ENCODE measurements around the gene ITFG1.
"Not testable (repeated sequence)": the region's sequence is repeated elsewhere in the genome, so short reads cannot be mapped to it uniquely, and the experiment has no call there.

The ITFG1 gene

DNA sequence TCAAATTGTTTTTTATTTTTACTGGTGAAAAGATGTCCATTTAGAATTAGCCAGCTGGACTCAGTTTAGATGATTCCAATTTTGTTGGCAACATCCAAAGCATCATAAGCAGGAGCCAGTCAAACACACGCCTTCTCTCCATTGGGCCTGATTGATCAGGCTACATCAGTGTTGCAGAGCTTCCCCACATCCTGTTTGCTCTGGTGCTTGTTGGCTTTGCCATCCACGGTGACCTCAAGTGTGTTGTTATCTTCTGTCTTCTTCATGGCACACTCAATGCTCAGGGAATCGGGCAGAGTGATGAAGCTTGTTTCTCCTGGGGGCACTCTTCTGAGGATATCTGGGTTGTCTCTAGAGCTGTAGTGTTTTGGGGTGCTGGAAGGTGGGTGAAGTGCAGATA lies 310.8 kb downstream of the ITFG1 start:
- DNase-seq (ENCODE audit: low spot score) = no peak

DNA sequence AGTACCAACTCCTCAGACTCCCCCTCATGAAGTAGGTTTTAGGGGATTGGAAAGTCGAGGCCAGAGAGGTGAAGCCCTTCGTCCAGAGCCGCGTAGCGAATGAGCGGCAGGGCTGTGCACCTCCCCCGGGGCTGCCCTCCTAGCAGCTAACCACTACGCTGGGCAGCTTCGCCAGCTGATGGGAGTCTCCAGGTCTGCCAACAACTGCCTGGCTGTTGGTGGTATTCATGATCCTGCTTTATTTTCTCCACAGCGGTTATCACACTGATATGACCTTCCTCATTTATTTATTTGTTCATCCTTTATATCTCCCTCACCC lies 316.3 kb downstream of the ITFG1 start:
- DNase-seq (ENCODE audit: low spot score) = no peak

DNA sequence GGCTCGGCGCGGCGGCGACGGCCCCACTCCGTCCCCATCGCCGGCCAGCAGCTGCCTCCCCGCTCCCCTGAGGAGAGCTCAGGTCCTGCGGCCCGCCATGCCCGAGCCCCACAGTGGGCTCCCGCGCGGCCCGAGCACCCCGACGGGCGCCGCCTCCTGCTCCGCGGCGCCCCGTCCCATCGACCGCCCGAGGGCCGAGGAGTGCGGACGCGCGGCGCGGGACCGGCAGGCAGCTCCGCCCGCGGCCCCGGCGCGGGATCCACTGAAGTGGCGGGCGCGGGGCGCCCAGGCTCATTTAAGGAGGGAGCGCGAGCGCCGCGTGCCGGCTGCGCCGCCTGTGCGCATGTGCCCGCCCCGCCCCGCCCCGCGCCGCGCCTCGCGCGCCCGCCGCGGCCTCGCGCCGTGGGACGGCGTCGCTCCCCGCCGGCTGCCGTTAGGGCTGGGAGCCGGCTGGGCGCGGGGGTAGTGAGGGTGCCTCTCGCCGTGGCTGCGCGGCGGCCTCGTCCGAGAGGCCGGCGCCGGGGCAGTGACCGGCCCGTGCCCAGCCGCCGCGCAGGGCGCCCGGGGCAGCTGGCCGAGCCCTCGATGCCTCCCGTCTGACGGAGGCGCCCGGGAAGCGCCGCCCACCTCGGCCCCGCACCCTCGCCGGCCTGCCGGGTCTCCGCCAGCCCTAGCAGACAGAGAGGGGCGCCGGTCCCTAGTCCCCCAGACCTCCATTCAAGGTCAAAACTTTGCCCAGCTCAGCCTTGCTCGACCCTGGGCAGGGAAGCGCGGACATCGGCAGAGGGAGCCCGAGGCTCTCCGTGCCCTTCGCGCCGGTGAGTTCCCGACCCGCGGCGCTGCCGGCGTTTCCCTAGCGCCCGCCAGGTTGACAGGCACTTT lies 316.9 kb downstream of the ITFG1 start, which contains the start of gene NETO2:
TSS of gene NETO2 (minus strand) at position 269 of the 882 bp plus-strand sequence. CDS start 333 bp downstream, outside the sequence.
- peak; percentile 51 for DNase-seq (ENCODE audit: low spot score)

DNA sequence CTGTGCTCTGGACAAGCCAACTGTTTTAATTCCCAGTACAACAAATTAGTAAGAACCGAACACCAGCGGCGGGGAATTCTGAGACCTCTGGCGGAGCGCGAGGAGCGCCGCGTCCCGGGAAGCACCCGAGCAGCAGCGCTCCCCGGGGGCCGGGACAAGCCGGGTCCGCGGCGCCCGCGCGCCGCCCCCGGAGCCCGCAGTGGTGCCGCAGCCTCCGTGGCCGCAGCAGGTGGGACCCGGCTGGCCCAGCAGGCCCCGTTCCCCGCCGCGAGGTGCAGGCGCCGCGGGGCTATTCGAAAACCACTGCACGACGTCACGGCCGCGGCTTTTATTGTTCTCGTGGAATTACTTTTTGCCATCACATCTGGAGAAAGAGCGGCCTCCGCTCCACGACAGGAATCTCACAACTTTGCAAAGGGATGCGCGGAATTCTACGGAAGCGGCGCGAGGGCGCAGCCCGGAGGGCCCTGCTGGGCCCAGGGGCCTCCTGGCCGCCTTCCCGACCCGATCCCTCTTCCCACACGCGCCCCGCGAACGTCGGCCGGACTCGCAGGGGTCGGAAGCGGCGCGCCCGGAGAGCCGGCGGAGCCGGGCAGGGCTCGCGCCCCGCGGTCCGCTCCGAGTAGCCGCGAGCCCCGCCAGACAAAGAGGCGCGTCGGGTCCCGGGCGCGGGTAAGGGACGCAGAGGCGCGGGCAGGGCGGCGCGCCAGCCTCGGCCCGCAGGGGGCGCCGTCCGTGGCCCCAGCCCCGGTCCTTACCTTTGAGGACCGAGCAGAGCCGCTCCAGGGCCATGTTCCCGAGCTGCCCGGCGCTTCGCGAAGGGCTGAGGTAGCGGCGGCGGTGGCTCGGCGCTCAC lies 317.8 kb downstream of the ITFG1 start:
- peak; percentile 45 for DNase-seq (ENCODE audit: low spot score)

DNA sequence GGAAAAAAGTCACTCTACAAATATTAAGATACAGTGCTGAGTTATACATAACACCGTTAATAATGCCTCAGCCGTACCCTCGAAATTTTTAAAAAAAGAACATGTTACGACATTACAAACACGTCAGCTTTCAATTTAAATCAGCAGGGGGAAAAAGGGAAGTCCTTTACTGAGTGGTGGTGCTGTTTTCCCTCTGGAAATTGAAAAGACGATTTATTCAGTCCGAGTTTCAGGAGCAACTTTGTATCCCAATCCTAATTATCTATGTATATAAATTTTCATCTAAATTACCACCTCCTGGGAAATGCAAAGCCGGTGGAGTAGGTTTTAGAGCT lies 318.4 kb downstream of the ITFG1 start:
- DNase-seq (ENCODE audit: low spot score) = no peak

DNA sequence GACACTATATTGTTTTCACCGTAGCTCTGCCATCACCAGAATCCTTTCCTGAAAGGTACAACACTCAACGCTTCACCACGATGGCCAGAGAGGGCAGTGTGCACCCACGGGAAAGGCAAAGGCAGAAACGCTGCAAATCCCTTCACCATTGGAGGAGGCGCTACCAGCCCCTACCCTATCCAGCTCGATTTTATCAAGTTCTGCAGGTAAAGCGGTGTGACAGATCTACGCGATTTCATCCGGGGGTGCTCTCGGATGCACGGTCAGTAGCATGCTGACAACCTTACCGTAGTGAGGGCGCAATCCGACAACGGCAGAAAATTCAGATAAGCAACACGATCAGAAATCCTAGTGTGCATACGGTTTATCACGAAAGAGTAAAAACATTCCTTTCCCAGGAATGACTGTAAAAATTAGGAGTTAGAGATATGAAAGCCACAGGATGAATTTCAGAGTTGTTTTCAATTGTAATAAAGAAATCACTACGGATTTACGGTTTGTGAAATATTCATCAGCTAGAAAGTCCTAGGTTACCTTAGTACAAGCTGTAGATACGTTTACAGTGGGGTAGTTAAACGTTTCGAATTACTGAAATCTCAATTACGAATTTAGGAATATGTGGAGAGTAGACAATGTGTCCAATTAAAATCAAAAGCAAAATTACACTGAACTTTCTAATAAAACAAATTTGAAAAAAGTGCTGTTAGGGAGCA lies 318.9 kb downstream of the ITFG1 start:
- peak; percentile 84 for DNase-seq (ENCODE audit: low spot score)

DNA sequence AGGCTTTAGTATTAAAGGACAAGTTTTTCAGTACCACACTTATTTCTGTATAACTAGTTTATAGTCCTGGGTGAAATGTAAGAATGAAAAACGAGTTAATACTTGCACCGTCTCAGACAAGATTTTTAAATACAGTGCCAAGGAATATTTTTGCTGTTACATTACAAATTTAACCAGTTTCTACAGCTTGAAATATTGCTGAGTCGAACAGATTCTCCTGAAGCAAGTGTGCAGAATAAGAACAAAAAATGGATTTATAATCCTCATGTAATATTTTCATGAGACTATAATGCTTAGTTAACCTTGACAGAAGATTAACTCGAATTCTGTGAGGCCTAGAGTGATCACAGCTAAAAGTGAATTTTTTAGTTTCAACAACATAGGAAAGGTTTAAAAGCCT lies 320.2 kb downstream of the ITFG1 start:
- no peak for DNase-seq (ENCODE audit: low spot score)

DNA sequence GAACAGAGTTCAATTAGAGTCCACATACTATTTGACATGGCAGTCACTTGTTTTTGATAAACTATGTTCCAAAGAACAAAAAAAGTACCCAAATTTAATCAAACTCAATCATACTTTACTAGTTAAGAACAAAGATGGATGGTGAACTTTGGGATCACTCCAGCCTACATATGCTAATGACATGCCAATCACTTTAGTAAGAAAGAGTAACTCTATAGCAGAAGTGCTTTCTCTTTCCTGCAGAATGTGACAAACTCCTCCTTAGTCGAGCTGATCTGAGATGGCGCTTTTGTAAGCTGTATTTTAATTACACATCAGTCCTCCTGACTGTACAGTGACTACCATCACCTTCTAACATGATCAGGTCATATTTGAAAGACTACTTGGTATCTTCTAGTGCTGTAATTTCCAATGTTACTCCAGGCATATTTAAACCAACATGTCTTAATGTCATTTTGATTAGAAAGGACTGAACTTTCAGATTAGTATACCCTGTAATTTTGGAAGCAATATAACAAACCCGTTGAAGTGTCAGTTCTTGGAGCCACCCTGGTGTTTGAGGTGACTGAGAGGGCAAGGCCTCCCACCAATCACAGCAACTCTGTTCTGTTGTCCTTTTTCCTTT lies 321.2 kb downstream of the ITFG1 start:
- no peak for DNase-seq (ENCODE audit: low spot score)

DNA sequence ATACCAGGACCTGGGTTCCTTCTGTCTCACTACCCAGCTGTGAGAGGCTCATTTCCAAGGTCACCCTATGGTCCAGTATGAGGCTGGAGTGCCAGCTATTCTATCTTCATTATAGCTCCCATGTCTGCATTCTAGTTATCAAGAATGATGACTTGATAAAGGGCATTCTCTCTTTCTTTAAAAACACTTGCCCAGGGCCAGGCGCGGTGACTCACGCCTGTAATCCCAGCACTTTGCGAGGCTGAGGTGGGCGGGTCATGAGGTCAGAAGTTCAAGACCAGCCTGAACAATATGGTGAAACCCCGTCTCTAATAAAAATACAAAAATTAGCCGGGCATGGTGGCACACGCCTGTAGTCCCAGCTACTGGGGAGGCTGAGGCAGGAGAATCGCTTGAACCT lies 322.9 kb downstream of the ITFG1 start:
- not testable (repeated sequence) for DNase-seq (ENCODE audit: low spot score)

DNA sequence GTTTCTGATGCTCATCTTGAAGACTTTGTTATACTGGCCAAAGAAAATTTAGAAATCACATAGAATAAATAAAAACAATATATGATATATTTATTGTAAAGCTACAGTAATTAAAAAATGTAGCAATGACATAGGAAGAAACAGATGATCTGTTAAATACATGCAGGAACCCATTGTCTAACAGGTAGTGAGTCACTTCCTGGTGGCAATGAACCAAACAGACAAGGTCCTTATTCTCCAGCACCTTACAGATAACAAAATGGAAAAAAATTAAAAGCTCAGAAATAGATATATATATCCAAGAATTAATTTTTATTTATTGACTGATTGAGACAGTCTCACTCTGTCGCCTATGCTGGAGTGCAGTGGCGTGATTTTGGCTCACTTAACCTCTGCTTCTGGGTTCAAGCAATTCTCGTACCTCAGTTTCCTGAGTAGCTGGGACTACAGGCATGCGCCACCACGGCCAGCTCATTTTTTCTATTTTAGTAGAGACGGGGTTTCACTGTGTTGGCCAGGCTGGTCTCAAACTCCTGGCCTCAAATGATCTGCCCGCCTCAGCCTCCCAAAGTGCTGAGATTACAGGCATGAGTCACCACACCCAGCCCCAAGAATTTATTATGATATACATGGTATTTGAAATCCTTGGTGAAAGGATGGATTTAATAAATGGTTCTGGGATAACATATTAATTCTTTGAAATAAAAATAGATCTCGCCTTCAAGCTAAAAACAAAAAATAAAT lies 324.6 kb downstream of the ITFG1 start:
- no peak for DNase-seq (ENCODE audit: low spot score)

DNA sequence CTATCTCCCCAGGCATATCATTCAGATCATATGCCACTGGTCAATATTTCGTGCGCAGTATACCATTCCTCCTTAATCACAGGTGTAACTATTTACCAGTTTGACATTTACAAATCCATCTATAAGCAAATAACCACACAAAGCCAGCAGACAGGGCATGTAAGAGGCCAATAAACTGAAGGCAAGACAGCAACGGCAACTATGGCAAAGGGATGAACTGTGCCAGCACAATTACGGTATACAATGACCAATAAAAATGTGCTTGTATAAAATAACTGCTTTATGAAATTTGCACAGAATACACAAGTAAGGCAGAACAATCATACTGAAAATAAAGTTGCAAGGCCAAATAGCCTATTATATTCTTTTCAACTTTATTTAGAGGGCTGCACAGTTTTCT lies 326.3 kb downstream of the ITFG1 start:
- no peak for DNase-seq (ENCODE audit: low spot score)

DNA sequence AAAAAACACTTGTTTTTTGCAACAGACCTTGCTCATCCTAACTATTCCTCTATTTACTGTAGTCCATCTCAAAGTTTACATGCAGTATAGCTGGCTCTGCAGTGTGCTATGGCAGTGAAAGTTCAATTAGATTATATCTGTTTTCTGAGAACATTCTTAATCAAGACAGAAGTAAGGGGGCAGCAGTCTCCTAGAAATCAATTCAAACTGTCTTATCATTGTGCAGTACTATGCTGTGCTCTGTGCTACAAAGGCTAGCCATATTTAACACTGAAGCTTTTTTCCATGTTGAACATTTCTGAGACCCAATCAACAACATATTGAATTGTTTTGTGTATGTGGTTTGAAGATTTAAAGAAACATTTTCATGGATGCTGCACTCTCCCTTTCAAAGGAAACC lies 328.6 kb downstream of the ITFG1 start:
- DNase-seq (ENCODE audit: low spot score) = no peak

DNA sequence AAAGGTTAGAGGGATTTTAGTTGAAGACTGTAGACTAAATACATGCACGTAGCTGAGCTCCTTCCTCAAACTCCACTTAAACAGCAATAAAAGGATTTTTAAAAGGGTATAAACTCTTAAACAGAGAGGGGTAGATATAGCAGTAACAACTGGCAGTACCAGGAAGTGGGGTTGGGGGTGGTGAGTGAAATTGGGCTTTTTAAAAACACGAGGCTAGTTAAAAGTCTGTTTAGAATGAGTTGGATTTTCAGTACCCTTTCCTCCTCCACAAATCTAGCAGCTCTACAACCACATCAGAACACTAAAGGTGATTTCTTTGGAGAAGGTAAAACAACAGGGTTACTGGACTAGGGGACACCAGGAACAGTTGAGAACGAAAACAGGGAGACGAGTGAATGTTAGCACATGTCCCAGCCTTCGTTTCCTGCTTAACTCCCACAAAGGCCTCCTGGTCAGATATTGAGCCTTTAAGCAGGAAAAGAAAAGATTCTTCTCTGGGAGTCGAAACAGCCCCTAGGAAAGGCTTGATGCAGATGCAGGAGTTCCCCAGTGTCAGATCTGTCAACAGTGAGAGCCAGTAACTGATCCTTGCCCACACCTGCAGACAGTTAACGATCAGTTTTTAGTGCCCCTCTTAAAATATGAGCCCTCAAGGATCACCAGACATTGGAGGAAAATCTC lies 331.0 kb downstream of the ITFG1 start:
- no peak for DNase-seq (ENCODE audit: low spot score)

DNA sequence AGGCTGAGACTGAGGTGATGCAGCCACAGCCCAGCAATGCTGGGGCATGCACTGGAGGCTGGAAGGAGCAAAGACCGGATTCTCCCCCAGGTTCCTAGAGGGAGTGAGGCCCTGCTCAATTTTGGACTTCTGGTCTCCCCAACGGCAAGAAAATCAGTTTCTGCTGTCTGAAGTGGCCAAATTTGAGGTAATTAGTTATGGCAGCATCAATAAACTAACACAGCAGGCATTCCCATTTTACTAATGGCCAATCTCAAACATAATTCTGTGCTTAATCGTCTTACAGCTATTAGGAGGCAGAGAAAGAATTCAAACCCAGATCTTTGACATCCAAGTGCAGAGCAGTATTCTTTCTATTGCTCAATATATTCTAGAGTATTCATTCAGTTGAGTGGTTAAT lies 333.3 kb downstream of the ITFG1 start:
- DNase-seq (ENCODE audit: low spot score) = no peak

DNA sequence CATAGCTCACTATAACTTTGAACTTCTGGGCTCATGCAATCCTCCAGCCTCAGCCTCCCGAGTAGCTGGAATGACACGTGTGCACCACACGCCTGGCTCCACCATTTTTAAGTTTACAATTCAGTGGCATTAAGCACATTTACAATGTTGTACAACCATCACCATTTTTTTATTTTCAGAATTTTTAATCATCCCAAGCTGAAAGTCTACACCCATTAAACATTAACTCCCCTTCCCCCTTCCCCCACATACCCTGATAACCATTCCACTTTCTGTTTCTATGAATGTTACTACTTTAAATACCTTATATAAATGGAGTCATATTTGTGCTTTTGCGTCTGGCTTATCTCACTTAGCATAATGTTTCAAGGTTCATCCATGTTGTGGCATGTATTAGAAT lies 335.1 kb downstream of the ITFG1 start:
- no peak for DNase-seq (ENCODE audit: low spot score)

DNA sequence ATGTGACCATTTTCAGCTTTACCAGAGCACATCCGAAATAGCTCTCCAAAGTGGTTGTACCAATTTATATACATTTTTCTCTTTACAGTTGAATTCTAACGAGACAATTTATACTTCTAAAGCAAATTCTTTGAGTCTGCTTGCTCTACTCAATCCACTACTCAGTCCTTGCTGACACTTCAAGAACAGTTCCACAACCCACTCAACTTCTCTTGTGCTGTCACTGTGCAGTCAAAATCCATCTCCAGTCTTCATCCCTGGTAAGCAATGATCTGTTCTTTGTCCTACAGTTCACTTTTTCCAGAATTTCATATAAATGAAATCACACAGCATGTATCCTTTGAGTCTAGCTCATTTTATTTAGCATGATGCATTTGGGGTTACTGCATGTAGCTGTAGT lies 347.7 kb downstream of the ITFG1 start:
- no peak for DNase-seq (ENCODE audit: low spot score)

DNA sequence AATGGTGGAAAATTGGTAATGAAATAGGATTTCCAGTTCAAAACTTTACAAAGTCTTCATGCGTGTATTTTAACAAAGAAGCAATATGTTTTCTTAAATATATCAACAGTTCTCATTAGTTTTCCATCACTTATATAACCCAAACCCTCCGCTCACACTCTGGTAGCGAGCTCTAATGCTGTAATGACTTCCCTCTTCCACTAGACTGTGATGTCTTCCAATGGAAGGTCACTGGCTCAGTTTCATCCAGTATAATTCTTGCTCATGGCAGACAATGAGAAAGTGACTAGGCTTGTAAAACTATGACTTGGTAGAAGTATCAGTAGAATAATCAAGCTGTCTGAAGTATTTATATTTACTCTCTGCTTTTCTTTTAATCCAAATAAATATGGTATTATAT lies 349.9 kb downstream of the ITFG1 start:
- DNase-seq (ENCODE audit: low spot score) = no peak

DNA sequence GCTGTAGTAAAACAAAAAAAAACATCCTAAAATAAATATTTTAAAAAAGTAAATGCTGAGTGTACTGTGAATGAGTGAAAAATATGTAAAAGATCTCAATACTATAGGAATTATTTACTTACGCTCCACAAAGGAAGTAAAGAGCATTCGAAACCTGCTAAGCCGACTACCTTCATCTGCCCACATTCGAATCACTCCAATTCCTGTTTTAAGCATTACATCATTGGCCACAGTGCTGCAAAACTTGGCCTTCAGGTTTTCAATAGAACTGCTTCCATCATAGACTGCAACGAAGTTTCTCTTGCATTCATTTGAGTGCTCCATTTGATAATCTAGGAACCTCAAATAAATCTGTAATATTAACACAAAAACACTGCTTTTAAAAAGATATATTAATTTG lies 351.5 kb downstream of the ITFG1 start:
- DNase-seq (ENCODE audit: low spot score) = no peak
